ENCODE results near the gene FYN.

DNA sequence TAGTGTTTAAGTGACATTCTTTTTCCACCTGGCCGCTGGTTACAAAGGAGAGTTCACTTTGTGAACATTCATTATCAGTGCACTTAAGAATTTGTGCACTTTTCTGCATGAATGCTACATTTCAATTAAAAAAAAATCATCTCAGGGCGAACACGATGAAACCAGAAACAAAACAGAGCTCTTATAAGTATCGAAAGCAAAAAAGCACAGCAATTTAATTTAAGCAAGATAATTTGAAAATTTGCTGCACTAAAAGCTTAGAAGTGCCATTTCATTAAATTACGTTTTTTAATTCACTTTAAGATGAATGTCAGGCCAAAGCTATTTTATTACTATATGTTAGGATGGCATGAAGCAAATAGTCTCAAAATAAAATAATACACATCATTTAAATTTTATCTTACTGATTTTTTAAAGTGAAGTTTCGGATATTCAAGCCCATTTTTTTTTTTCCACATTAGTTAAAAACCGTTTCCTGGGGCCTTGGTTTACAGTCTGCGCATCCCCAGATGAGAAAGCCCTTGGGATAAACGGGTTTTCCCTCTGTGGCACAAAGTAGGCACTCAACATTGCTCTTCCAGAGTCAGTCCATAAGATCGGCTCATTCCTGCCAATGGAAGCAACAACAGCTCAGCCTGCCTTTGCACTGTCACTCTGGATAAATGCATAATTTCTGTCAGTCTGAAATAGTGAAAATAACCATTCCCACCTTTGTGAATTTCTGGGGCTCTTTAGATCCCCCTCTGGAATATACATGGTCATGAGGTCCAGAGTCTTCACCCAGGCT is 80.1 kb downstream of the FYN start:
- TF ChIP-seq, protein P1, sequence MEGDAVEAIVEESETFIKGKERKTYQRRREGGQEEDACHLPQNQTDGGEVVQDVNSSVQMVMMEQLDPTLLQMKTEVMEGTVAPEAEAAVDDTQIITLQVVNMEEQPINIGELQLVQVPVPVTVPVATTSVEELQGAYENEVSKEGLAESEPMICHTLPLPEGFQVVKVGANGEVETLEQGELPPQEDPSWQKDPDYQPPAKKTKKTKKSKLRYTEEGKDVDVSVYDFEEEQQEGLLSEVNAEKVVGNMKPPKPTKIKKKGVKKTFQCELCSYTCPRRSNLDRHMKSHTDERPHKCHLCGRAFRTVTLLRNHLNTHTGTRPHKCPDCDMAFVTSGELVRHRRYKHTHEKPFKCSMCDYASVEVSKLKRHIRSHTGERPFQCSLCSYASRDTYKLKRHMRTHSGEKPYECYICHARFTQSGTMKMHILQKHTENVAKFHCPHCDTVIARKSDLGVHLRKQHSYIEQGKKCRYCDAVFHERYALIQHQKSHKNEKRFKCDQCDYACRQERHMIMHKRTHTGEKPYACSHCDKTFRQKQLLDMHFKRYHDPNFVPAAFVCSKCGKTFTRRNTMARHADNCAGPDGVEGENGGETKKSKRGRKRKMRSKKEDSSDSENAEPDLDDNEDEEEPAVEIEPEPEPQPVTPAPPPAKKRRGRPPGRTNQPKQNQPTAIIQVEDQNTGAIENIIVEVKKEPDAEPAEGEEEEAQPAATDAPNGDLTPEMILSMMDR (IDR thresholded peaks at IDR 0.05; ENCODE audit: borderline replicate concordance, extremely low read depth, low read length, poor library complexity, severe bottlenecking), result no peak
- TF ChIP-seq EZH2 (IDR thresholded peaks at IDR 0.05; ENCODE audit: borderline replicate concordance, low read depth, low read length, severe bottlenecking), result no peak
